Aorta (tissue), 5 donors: ENCODE data around the gene TBCK. TPM values are rescaled to one million over a fixed set of nuclear protein-coding genes. Genes with fewer than 3 reads are reported as not detected.

ENCODE experiments used
- ATAC-seq: fragments of 200-7000 bp; cut with Tn5 transposase; one replicate; pipeline ENCODE4 v1.9.1; 2022; ENCODE audit warnings: moderate library complexity; ENCODE audit not compliant: low FRiP score
- DNase-seq, 2 donors: peaks; one replicate each; pipeline ENCODE4 v3.0.0-alpha.2; 2020
- H3K27ac ChIP-seq, 2 donors: one replicate each; pipeline ENCODE4 v1.5.1; 2013; ENCODE audit warnings: low read length in 2 of 2, mild to moderate bottlenecking in 2 of 2, moderate library complexity in 2 of 2, control low read depth in 1 of 2, inconsistent platforms in 1 of 2, low read depth in 1 of 2
- H3K27me3 ChIP-seq, 2 donors: one replicate each; pipeline ENCODE4 v1.6.1; 2013; ENCODE audit warnings: control low read depth in 1 of 2, low read length in 1 of 2, mild to moderate bottlenecking in 1 of 2, moderate library complexity in 1 of 2; ENCODE audit not compliant: insufficient read depth in 2 of 2, control insufficient read depth in 1 of 2
- H3K36me3 ChIP-seq, 2 donors: one replicate each; pipeline ENCODE4 v1.6.1; 2013; ENCODE audit warnings: control low read depth in 1 of 2, low read length in 1 of 2, mild to moderate bottlenecking in 1 of 2; ENCODE audit not compliant: insufficient read depth in 2 of 2, control insufficient read depth in 1 of 2
- H3K4me1 ChIP-seq, 2 donors: one replicate each; pipeline ENCODE4 v1.6.1; 2013; ENCODE audit warnings: low read length in 2 of 2, control low read depth in 1 of 2, mild to moderate bottlenecking in 1 of 2, moderate library complexity in 1 of 2; ENCODE audit not compliant: insufficient read depth in 2 of 2, control insufficient read depth in 1 of 2
- H3K4me3 ChIP-seq, 2 donors: one replicate each; pipeline ENCODE4 v1.5.1; 2013; ENCODE audit warnings: low read length in 2 of 2, control low read depth in 1 of 2, mild to moderate bottlenecking in 1 of 2
- H3K9me3 ChIP-seq: one replicate; pipeline ENCODE4 v1.6.1; 2013; ENCODE audit warnings: mild to moderate bottlenecking, low read length; ENCODE audit not compliant: control insufficient read depth
- WGBS, 2 donors: extraction: QIAGEN DNeasy Blood & Tissue Kit; methylation state at CpG; one replicate each; pipeline ENCODE4 v1.1.7; 2013; 5-methylcytosine and 5-hydroxymethylcytosine counted together
- intact Hi-C, 2 donors: fragments of 100-400 bp; cut with DNase I; formaldehyde crosslinking; loops; one replicate each; pipeline versions ENCODE4 v1.14.2 to v1.15.0; 2022
- polyA plus RNA-seq, 2 donors: library from polyadenylated mRNA; stranded (reverse); fragments of 200-250 nt; gene quantifications; one replicate each; pipeline ENCODE4 v1.2.3, GENCODE V29; 2013
- total RNA-seq, 2 donors: library from RNA; stranded (reverse); fragmentation: NEBNext Ultra II Directional; extraction: Animal tissue kit (Norgen Biotek cat#: 25700); gene quantifications; one replicate each; pipeline ENCODE4 v1.2.1, GENCODE V29; 2021
- donor health status: healthy with polysubstance abuse.
- donor health status: Bipolar disorder and iron deficiency.
- donor health status: DM: no; HTN: no; CAD: no.
- donor health status: DM: no; HTN: no; CAD: no.
- donor health status: DM: yes; HTN: yes; CAD: no.

Gene TBCK
- total and polyA plus RNA-seq, 4 donors = 8.3 to 64.1 (median 31.1) TPM

DNA sequence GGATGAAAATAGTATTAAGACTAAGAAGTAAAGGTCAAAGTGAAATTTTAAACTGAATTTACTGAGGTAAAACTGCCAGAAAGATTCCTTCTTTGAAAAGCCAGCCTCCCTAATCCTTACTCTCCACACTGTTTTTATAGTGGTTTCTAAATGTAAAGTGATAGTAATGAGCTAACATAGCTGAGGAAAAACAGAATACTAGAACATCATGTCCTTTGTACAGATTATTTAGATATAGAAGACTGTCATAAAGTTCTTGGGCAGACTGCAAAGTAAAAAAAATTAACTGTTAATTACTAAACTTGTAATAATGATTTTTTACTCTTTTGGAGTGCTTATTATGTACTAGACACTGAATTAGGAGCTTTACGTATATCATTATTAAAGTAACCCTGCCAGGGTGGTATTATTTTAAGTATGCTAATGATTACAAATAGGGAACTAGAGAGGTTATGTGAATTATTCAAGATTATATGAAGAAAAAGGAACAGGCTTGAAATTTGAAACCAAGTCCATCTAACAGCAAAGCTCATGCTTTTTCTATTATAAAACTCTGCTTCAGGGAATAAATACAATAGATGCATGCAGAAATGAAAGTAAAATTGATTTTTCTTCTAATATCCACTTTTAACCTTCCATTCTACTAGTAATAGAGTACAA, 150.5 kb downstream of the TBCK start:
- H3K27ac ChIP-seq = no peak overlapping the region
- ATAC-seq (no peak), DNase-seq (no peak)
- no peaks in the 10 kb centered on the region for H3K4me1 ChIP-seq
- WGBS, 2 donors = 61 to 75% methylated on average over 1 of the region's 1 CpG
- H3K9me3 ChIP-seq = peaks cover 2% of the 10 kb centered on the region
- intact Hi-C loops = no loop called here
- H3K4me3 ChIP-seq = no peak overlapping the region
- peaks cover 0 to 2% of the 10 kb centered on the region in 2 donors for H3K36me3 ChIP-seq
- no peaks in the 10 kb centered on the region for H3K27me3 ChIP-seq

DNA sequence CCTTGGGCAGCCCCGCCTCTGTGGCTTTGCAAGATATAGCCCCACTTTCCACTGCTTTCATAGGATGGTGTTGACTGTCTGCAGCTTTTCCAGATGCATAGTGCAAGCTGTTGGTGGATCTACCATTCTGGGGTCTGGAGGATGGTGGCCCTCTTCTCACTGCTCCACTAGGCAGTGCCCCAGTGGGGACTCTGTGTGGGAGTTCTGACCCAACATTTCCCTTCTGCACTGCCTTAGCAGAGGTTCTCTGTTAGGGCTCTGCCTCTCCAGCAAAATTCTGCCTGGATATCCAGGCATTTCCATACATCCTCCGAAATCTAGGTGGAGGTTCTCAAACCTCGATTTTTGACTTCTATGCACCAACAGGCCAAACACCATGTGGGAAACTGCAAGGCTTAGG, 153.7 kb downstream of the TBCK start:
- Histone ChIP-seq H3K27ac (no peak overlapping the region), H3K4me1 (no peaks in the 10 kb centered on the region), H3K27me3 (no peaks in the 10 kb centered on the region), H3K4me3 (no peak overlapping the region), H3K9me3 (peaks cover 2% of the 10 kb centered on the region), H3K36me3 (no peaks in the 10 kb centered on the region)
- no peak for DNase-seq
- intact Hi-C loops = no loop called here
- 97% methylated on average over 3 of the region's 3 CpGs for WGBS, 2 donors
- ATAC-seq = no peak

DNA sequence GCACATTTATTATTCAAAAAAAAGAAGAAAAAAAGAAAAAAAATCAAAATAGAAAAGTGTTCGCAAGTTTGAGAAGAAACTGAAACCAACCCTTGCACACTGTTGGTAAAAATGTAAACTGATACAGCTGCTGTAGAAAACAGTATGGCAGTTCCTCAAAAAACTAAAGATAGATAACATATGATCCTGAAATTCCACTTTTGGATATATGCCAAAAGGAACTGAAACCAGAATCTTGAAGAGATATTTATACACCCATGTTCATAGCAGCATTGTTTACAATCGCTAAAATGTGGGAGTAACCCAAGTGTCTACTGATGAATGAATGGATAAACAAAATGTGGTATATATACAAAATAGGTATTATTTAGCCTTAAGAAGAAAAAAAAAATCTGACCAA, 155.4 kb downstream of the TBCK start:
- H3K4me3 ChIP-seq = no peak overlapping the region

DNA sequence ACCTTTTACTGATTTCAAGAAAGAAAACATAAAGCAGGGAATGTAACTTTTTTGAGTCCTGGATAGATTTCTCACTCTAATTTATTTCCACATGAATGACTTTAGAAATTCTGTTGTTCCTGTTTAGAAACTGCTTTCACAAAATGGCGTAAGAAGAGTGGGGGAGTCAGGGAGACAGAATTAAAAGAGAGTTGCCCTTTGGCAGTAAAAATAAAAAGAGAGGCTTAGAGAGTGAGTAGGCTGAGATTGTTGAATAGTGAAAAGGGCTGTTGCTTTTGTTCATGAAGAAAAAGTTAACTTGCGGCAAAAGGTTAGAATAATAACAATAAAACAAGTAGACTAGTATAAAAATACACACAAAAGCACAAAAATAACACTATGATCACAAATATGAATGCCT, 166.1 kb downstream of the TBCK start:
- intact Hi-C loops = no loop called here
- DNase-seq (no peak), ATAC-seq (no peak)
- no peak overlapping the region for H3K27ac ChIP-seq
- H3K27me3 ChIP-seq = no peaks in the 10 kb centered on the region
- H3K4me3 ChIP-seq = no peak overlapping the region
- no peaks in the 10 kb centered on the region for H3K36me3 ChIP-seq
- H3K4me1 ChIP-seq = no peaks in the 10 kb centered on the region
- H3K9me3 ChIP-seq = no peaks in the 10 kb centered on the region
- 83 to 91% methylated on average over 2 of the region's 2 CpGs for WGBS, 2 donors

More for the DNA sequence above, 155.4 kb downstream of the TBCK start:
- WGBS, 2 donors = 93% methylated on average over 2 of the region's 2 CpGs
- ATAC-seq (no peak), DNase-seq (no peak)
- Histone ChIP-seq H3K4me1 (no peaks in the 10 kb centered on the region), H3K9me3 (peaks cover 2% of the 10 kb centered on the region), H3K36me3 (no peaks in the 10 kb centered on the region), H3K27me3 (no peaks in the 10 kb centered on the region), H3K27ac (no peak overlapping the region)
- intact Hi-C loops = no loop called here

DNA sequence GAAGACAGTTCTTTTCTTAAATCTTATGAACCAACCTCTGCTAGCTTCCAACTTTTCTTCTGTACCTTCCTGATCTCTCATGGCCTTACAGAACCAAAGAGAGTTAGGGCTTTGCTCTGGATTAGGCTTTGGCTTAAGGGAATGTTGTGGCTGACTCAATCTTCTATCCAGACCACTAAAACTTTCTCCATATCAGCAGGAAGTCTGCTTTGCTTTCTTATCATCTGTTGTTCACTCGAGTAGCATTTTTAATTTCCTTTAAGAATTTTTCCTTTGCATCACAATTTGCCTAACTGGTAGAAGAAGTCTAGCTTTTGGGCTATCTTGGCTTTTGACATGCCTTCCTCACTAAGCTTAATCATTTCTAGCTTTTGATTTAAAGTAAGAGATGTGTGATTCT, 167.0 kb downstream of the TBCK start:
- intact Hi-C loops = no loop called here
- Histone ChIP-seq H3K9me3 (no peaks in the 10 kb centered on the region), H3K27ac (no peak overlapping the region), H3K4me1 (no peaks in the 10 kb centered on the region), H3K4me3 (no peak overlapping the region), H3K36me3 (no peaks in the 10 kb centered on the region), H3K27me3 (no peaks in the 10 kb centered on the region)
- WGBS, 2 donors = 35 to 52% methylated on average over 1 of the region's 1 CpG
- ATAC-seq (no peak), DNase-seq (no peak)

DNA sequence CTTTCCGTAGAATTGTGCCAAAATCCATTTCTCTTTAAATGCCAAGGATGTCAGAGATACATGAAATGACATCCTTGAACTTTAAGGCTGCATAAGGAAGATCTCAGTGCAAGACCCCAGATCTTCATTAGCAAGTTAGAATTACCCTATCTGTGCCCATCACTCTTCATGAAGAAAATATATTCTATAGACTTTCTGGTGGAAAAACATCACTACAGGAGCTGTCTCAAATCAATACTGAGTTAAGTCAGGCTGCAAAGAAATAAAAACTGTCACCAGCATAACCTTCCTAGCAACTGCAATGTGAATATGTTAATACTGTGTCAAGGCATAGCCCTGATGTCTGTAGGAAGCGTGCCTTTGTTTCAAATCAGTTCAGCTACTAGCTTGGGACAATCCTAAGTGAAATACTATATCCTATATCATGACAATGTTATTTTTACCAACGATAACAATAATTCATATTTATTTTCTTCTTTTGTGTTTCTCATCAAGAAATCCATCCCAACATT, 173.3 kb downstream of the TBCK start:
- Histone ChIP-seq H3K4me1 (peaks cover 0 to 2% of the 10 kb centered on the region in 2 donors), H3K4me3 (no peak overlapping the region), H3K27ac (no peak overlapping the region), H3K9me3 (no peaks in the 10 kb centered on the region), H3K27me3 (no peaks in the 10 kb centered on the region), H3K36me3 (no peaks in the 10 kb centered on the region)
- no peak for DNase-seq
- intact Hi-C loops = no loop called here
- WGBS, 2 donors = 61 to 74% methylated on average over 3 of the region's 3 CpGs
- ATAC-seq = no peak

DNA sequence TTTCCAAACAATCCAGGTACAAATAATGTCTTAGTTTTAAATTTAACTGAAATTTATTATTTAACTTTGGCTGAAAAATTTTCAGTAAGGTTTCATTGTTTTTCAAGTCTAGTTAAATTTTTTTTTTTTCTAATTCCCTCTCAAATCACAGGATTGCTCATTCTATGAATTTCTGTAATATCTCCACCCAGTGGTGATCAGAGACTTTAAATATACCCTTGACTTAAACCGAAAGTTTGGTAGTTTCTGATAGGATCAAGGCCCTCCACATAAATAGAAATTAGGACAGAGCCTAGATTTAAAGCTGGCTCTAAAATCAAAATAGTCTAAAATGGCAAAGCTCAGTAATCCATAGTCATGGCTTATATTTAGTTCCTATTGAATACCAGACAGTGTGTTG, 175.4 kb downstream of the TBCK start:
- DNase-seq = no peak
- 76 to 81% methylated on average over 1 of the region's 1 CpG for WGBS, 2 donors
- Histone ChIP-seq H3K4me1 (peaks cover 0 to 2% of the 10 kb centered on the region in 2 donors), H3K27ac (no peak overlapping the region), H3K9me3 (no peaks in the 10 kb centered on the region), H3K27me3 (no peaks in the 10 kb centered on the region), H3K4me3 (no peak overlapping the region), H3K36me3 (no peaks in the 10 kb centered on the region)
- ATAC-seq = no peak
- intact Hi-C loops = no loop called here

DNA sequence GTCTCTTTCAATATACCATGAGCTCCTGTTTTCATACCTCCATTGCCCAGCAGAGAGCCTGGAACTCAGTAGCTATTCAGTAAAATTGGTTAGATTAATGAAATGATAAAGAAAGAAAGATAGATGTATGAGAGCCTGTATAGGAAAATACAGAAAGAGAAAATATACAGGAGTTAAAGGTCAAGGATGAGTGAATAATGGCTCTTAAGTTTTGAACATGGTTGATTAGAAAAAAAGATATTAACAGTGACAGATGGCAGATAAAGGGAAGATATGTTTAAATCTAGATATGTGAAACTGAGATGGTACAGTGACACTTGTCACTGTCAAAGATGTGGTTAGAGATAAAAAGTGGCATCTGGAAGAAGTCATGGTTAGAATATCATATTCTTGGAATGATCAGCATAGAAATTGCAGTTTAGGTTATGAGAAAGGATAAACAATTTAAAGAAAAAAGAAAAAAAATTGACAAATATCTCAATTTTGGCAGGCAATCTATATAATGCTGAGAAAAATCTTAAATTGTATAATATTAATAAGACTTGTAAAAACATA, 179.2 kb downstream of the TBCK start:
- ATAC-seq (no peak), DNase-seq (no peak)
- no peak overlapping the region for H3K4me3 ChIP-seq
- H3K27me3 ChIP-seq = no peaks in the 10 kb centered on the region
- H3K9me3 ChIP-seq = no peaks in the 10 kb centered on the region
- no peak overlapping the region for H3K27ac ChIP-seq
- intact Hi-C loops = no loop called here
- peaks cover 0 to 1% of the 10 kb centered on the region in 2 donors for H3K36me3 ChIP-seq
- no peaks in the 10 kb centered on the region for H3K4me1 ChIP-seq

DNA sequence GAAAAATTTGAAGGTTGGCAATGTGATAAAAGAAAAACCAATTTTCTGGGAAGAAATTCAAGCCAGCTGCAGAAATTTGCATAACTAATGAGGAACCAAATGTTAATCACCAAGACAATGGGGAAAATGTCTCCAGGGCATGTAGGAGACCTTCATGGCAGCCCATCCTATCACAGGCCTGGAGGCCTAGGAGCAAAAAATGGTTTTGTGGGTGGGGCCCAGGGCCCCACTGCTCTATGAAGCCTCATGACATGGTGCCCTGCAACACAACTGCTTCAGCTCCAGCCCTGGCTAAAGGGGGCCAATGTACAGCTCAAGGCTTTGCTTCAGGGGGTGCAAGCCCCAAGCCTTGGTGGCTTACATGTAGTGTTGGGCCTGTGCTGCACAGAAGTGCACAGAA, 184.0 kb downstream of the TBCK start:
- Histone ChIP-seq H3K27me3 (no peaks in the 10 kb centered on the region), H3K4me1 (no peaks in the 10 kb centered on the region), H3K36me3 (peaks cover 0 to 1% of the 10 kb centered on the region in 2 donors), H3K27ac (no peak overlapping the region), H3K9me3 (no peaks in the 10 kb centered on the region), H3K4me3 (no peak overlapping the region)
- DNase-seq (no peak), ATAC-seq (no peak)
- intact Hi-C loops = no loop called here
